HEK293 (cell line): ENCODE results near the gene FOXJ2.

ENCODE experiments used
- BCL11B ChIP-seq: fragments of 450-650 bp; formaldehyde crosslinking; IDR thresholded peaks from 2 replicates; pipeline ENCODE4 v1.5.1; 2016; ENCODE audit warnings: low read depth, missing biosample characterization, missing genetic modification characterization
- FEZF1 ChIP-seq: fragments of 450-650 bp; formaldehyde crosslinking; IDR thresholded peaks from 2 replicates; pipeline ENCODE4 v1.5.1; 2016; ENCODE audit warnings: missing biosample characterization, missing genetic modification characterization
- GLI2 ChIP-seq: fragments of 450-650 bp; formaldehyde crosslinking; IDR thresholded peaks from 2 replicates; pipeline ENCODE4; 2017; ENCODE audit warnings: missing biosample characterization, missing genetic modification characterization, low read depth, borderline replicate concordance
- HOXC10 ChIP-seq: sonication (generic); formaldehyde crosslinking; IDR thresholded peaks from 2 replicates; pipeline ENCODE4 v1.8.1; 2023; ENCODE audit warnings: mild to moderate bottlenecking, missing genetic modification reagents
- KLF1 ChIP-seq: fragments of 450-650 bp; formaldehyde crosslinking; IDR thresholded peaks from 2 replicates; pipeline ENCODE4 v1.5.1; 2016; ENCODE audit warnings: missing biosample characterization, missing genetic modification characterization
- KLF10 ChIP-seq: fragments of 450-650 bp; IDR thresholded peaks from 2 replicates; pipeline ENCODE4 v1.5.1; 2018; ENCODE audit warnings: missing biosample characterization, mild to moderate bottlenecking, missing genetic modification characterization
- KLF16 ChIP-seq: fragments of 450-650 bp; formaldehyde crosslinking; IDR thresholded peaks from 2 replicates; pipeline ENCODE4 v1.5.1; 2017; ENCODE audit warnings: missing biosample characterization, missing genetic modification characterization
- KLF17 ChIP-seq: fragments of 450-650 bp; formaldehyde crosslinking; IDR thresholded peaks from 2 replicates; pipeline ENCODE4 v1.5.1; 2016; ENCODE audit warnings: missing biosample characterization, missing genetic modification characterization
- MZF1 ChIP-seq: fragments of 450-650 bp; formaldehyde crosslinking; IDR thresholded peaks from 2 replicates; pipeline ENCODE4 v1.5.1; 2017; ENCODE audit warnings: missing biosample characterization, missing genetic modification characterization, borderline replicate concordance
- REPIN1 ChIP-seq: fragments of 450-650 bp; formaldehyde crosslinking; IDR thresholded peaks from 2 replicates; pipeline ENCODE4 v1.5.1; 2017; ENCODE audit warnings: missing biosample characterization, missing genetic modification characterization, low read depth
- SP7 ChIP-seq: fragments of 450-650 bp; formaldehyde crosslinking; IDR thresholded peaks from 2 replicates; pipeline ENCODE4 v1.5.1; 2016; ENCODE audit warnings: missing biosample characterization, missing genetic modification characterization
- ZBTB20 ChIP-seq: fragments of 450-650 bp; formaldehyde crosslinking; IDR thresholded peaks from 2 replicates; pipeline ENCODE4 v1.5.1; 2016; ENCODE audit warnings: missing biosample characterization, missing genetic modification characterization
- ZBTB21 ChIP-seq: fragments of 450-650 bp; formaldehyde crosslinking; IDR thresholded peaks from 2 replicates; pipeline ENCODE4 v1.5.1; 2017; ENCODE audit warnings: missing biosample characterization, missing genetic modification characterization
- ZBTB8A ChIP-seq: fragments of 450-650 bp; formaldehyde crosslinking; IDR thresholded peaks from 2 replicates; pipeline ENCODE4 v1.5.1; 2016; ENCODE audit warnings: missing biosample characterization, missing genetic modification characterization
- ZEB2 ChIP-seq: fragments of 450-650 bp; formaldehyde crosslinking; IDR thresholded peaks from 2 replicates; pipeline ENCODE4 v1.5.1; 2016; ENCODE audit warnings: missing biosample characterization, missing genetic modification characterization
- ZFP69B ChIP-seq: fragments of 450-650 bp; formaldehyde crosslinking; IDR thresholded peaks from 2 replicates; pipeline ENCODE4 v1.5.1; 2016; ENCODE audit warnings: missing biosample characterization, missing genetic modification characterization
- ZNF114 ChIP-seq: fragments of 450-650 bp; formaldehyde crosslinking; IDR thresholded peaks from 2 replicates; pipeline ENCODE4 v1.5.0; 2017; ENCODE audit warnings: missing biosample characterization, missing genetic modification characterization
- ZNF169 ChIP-seq: fragments of 450-650 bp; formaldehyde crosslinking; IDR thresholded peaks from 2 replicates; pipeline ENCODE4 v1.5.1; 2016; ENCODE audit warnings: missing biosample characterization, missing genetic modification characterization
- ZNF184 ChIP-seq: fragments of 450-650 bp; IDR thresholded peaks from 2 replicates; pipeline ENCODE4 v1.5.1; 2018; ENCODE audit warnings: missing biosample characterization, mild to moderate bottlenecking, missing genetic modification characterization
- ZNF311 ChIP-seq: fragments of 450-650 bp; formaldehyde crosslinking; IDR thresholded peaks from 2 replicates; pipeline ENCODE4 v1.5.1; 2017; ENCODE audit warnings: missing biosample characterization, missing genetic modification characterization, borderline replicate concordance
- ZNF324 ChIP-seq: fragments of 450-650 bp; formaldehyde crosslinking; IDR thresholded peaks from 2 replicates; pipeline ENCODE4 v1.5.1; 2016; ENCODE audit warnings: missing biosample characterization, missing genetic modification characterization
- ZNF335 ChIP-seq: fragments of 450-650 bp; formaldehyde crosslinking; conservative IDR thresholded peaks from 2 replicates; pipeline ENCODE4 v1.5.1; 2016; ENCODE audit warnings: missing biosample characterization, missing genetic modification characterization
- ZNF423 ChIP-seq: fragments of 450-650 bp; formaldehyde crosslinking; IDR thresholded peaks from 2 replicates; pipeline ENCODE4 v1.5.1; 2016; ENCODE audit warnings: missing biosample characterization, missing genetic modification characterization
- ZNF521 ChIP-seq: fragments of 450-650 bp; formaldehyde crosslinking; IDR thresholded peaks from 2 replicates; pipeline ENCODE4 v1.5.1; 2017; ENCODE audit warnings: missing biosample characterization, mild to moderate bottlenecking, missing genetic modification characterization
- ZNF555 ChIP-seq: fragments of 450-650 bp; formaldehyde crosslinking; conservative IDR thresholded peaks from 2 replicates; pipeline ENCODE4 v1.5.1; 2017; ENCODE audit warnings: missing biosample characterization, mild to moderate bottlenecking, missing genetic modification characterization, inconsistent platforms
- ZNF560 ChIP-seq: fragments of 450-650 bp; formaldehyde crosslinking; IDR thresholded peaks from 2 replicates; pipeline ENCODE4 v1.5.1; 2017; ENCODE audit warnings: missing biosample characterization, missing genetic modification characterization, borderline replicate concordance
- ZNF561 ChIP-seq: fragments of 450-650 bp; IDR thresholded peaks from 2 replicates; pipeline ENCODE4 v1.5.1; 2018; ENCODE audit warnings: missing biosample characterization, missing genetic modification characterization, borderline replicate concordance
- ZNF585B ChIP-seq: fragments of 450-650 bp; formaldehyde crosslinking; IDR thresholded peaks from 2 replicates; pipeline ENCODE4 v1.5.1; 2016; ENCODE audit warnings: missing biosample characterization, missing genetic modification characterization
- ZNF596 ChIP-seq: fragments of 450-650 bp; IDR thresholded peaks from 2 replicates; pipeline ENCODE4 v1.5.0; 2018; ENCODE audit warnings: missing biosample characterization, mild to moderate bottlenecking, missing genetic modification characterization, moderate library complexity
- ZNF629 ChIP-seq: fragments of 450-650 bp; formaldehyde crosslinking; IDR thresholded peaks from 2 replicates; pipeline ENCODE4 v1.5.1; 2017; ENCODE audit warnings: missing biosample characterization, missing genetic modification characterization
- ZNF639 ChIP-seq: fragments of 450-650 bp; formaldehyde crosslinking; IDR thresholded peaks from 2 replicates; pipeline ENCODE4 v1.5.1; 2016; ENCODE audit warnings: missing biosample characterization, missing genetic modification characterization
- ZNF654 ChIP-seq: fragments of 450-650 bp; formaldehyde crosslinking; IDR thresholded peaks from 2 replicates; pipeline ENCODE4 v1.5.1; 2016; ENCODE audit warnings: low read depth, missing biosample characterization, missing genetic modification characterization
- ZNF768 ChIP-seq: fragments of 450-650 bp; formaldehyde crosslinking; IDR thresholded peaks from 2 replicates; pipeline ENCODE4 v1.5.1; 2018; ENCODE audit warnings: missing biosample characterization, mild to moderate bottlenecking, missing genetic modification characterization
- ZNF792 ChIP-seq: fragments of 450-650 bp; formaldehyde crosslinking; IDR thresholded peaks from 2 replicates; pipeline ENCODE4 v1.5.1; 2016; ENCODE audit warnings: missing biosample characterization, missing genetic modification characterization
- ZSCAN16 ChIP-seq: fragments of 450-650 bp; formaldehyde crosslinking; IDR thresholded peaks from 2 replicates; pipeline ENCODE4 v1.5.1; 2016; ENCODE audit warnings: missing biosample characterization, missing genetic modification characterization
- ZSCAN23 ChIP-seq: fragments of 450-650 bp; formaldehyde crosslinking; IDR thresholded peaks from 2 replicates; pipeline ENCODE4 v1.5.1; 2016; ENCODE audit warnings: missing biosample characterization, missing genetic modification characterization
- ZXDB ChIP-seq: fragments of 450-650 bp; formaldehyde crosslinking; IDR thresholded peaks from 2 replicates; pipeline ENCODE4 v1.5.1; 2016; ENCODE audit warnings: missing biosample characterization, missing genetic modification characterization
- TF ChIP-seq, protein P1 (sequence below): fragments of 450-650 bp; formaldehyde crosslinking; IDR thresholded peaks from 2 replicates; pipeline ENCODE4 v1.5.1; 2016; ENCODE audit warnings: missing biosample characterization, missing genetic modification characterization
- TF ChIP-seq, protein P2 (sequence below): fragments of 450-650 bp; formaldehyde crosslinking; IDR thresholded peaks from 2 replicates; pipeline ENCODE4 v1.5.1; 2016; ENCODE audit warnings: missing biosample characterization, missing genetic modification characterization

FOXJ2 gene

GRCh38 chr12:8038659-8039114, 6.2 kb downstream of the FOXJ2 start (continued):
- TF ChIP-seq ZEB2 (tag by site-specific recombination) = peak; percentile 54; the same call in 1 of the 2 replicates
- TF ChIP-seq ZNF311 (tag by site-specific recombination) = no peak
- no peak for TF ChIP-seq ZFP69B (tag by site-specific recombination)
- no peak for TF ChIP-seq ZNF169 (tag by site-specific recombination)
- TF ChIP-seq ZNF792 (tag by site-specific recombination) = no peak
- no peak for TF ChIP-seq ZNF654 (tag by site-specific recombination)
- no peak for TF ChIP-seq REPIN1 (tag by site-specific recombination)
- TF ChIP-seq ZNF423 = 0 out of 2 replicates have a peak, but pooled peaks have one; percentile 41
- TF ChIP-seq ZSCAN23 (tag by site-specific recombination) = no peak
- no peak for TF ChIP-seq ZNF596
- no peak for TF ChIP-seq ZNF629 (tag by site-specific recombination)
- no peak for TF ChIP-seq ZBTB21 (tag by site-specific recombination)
- no peak for TF ChIP-seq ZNF114 (tag by site-specific recombination)
- no peak for TF ChIP-seq MZF1 (tag by site-specific recombination)
- no peak for TF ChIP-seq ZNF639 (tag by site-specific recombination)
- TF ChIP-seq KLF16 (tag by site-specific recombination) = no peak
- TF ChIP-seq KLF10 (tag by site-specific recombination) = no peak
- TF ChIP-seq ZNF555 (tag by site-specific recombination) = no peak
- no peak for TF ChIP-seq ZNF561 (tag by site-specific recombination)
- TF ChIP-seq GLI2 (tag by site-specific recombination) = no peak
- no peak for TF ChIP-seq ZNF521
- TF ChIP-seq KLF1 = no peak; the same call in none of the 2 replicates
- no peak for TF ChIP-seq KLF17
- TF ChIP-seq ZNF560 (tag by site-specific recombination) = no peak
- no peak for TF ChIP-seq ZXDB
- TF ChIP-seq, protein P1, sequence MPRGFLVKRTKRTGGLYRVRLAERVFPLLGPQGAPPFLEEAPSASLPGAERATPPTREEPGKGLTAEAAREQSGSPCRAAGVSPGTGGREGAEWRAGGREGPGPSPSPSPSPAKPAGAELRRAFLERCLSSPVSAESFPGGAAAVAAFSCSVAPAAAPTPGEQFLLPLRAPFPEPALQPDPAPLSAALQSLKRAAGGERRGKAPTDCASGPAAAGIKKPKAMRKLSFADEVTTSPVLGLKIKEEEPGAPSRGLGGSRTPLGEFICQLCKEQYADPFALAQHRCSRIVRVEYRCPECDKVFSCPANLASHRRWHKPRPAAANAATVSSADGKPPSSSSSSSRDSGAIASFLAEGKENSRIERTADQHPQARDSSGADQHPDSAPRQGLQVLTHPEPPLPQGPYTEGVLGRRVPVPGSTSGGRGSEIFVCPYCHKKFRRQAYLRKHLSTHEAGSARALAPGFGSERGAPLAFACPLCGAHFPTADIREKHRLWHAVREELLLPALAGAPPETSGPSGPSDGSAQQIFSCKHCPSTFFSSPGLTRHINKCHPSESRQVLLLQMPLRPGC = no peak
- TF ChIP-seq, protein P2, sequence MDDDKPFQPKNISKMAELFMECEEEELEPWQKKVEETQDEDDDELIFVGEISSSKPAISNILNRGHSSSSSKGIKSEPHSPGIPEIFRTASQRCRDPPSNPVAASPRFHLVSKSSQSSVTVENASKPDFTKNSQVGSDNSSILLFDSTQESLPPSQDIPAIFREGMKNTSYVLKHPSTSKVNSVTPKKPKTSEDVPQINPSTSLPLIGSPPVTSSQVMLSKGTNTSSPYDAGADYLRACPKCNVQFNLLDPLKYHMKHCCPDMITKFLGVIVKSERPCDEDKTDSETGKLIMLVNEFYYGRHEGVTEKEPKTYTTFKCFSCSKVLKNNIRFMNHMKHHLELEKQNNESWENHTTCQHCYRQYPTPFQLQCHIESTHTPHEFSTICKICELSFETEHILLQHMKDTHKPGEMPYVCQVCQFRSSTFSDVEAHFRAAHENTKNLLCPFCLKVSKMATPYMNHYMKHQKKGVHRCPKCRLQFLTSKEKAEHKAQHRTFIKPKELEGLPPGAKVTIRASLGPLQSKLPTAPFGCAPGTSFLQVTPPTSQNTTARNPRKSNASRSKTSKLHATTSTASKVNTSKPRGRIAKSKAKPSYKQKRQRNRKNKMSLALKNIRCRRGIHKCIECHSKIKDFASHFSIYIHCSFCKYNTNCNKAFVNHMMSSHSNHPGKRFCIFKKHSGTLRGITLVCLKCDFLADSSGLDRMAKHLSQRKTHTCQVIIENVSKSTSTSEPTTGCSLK = no peak
- TF ChIP-seq ZBTB8A = peak; percentile 68
- no peak for TF ChIP-seq ZNF184
- no peak; the same call in 1 of the 2 replicates for TF ChIP-seq ZNF768 (tag by site-specific recombination)
- no peak for TF ChIP-seq BCL11B (tag by site-specific recombination)
- no peak for TF ChIP-seq ZSCAN16 (tag by site-specific recombination)
- no peak for TF ChIP-seq FEZF1 (tag by site-specific recombination)
- no peak for TF ChIP-seq HOXC10 (CRISPR knock-in tag)
- no peak for TF ChIP-seq ZNF324 (tag by site-specific recombination)
- peak; percentile 64; the same call in 1 of the 2 replicates for TF ChIP-seq ZBTB20 (tag by site-specific recombination)
- peak; percentile 83 for TF ChIP-seq ZNF335
- TF ChIP-seq ZNF585B (tag by site-specific recombination) = no peak
- TF ChIP-seq SP7 = peak; percentile 80
